HG03565 (cell line): Measurements from ENCODE around the gene ABCC10.
A peak's percentile ranks its signal among the peaks of the same experiment; 100 is the strongest.
"Not testable (repeated sequence)": the region's sequence is repeated elsewhere in the genome, so short reads cannot be mapped to it uniquely, and the experiment has no call there.

Experiments
- ATAC-seq: cut with Tn5 transposase; IDR thresholded peaks from one replicate; pipeline ENCODE4 v1.9.1; 2021; ENCODE audit warnings: mild to moderate bottlenecking, moderate library complexity; ENCODE audit not compliant: unreplicated experiment

The ABCC10 gene, protein sequence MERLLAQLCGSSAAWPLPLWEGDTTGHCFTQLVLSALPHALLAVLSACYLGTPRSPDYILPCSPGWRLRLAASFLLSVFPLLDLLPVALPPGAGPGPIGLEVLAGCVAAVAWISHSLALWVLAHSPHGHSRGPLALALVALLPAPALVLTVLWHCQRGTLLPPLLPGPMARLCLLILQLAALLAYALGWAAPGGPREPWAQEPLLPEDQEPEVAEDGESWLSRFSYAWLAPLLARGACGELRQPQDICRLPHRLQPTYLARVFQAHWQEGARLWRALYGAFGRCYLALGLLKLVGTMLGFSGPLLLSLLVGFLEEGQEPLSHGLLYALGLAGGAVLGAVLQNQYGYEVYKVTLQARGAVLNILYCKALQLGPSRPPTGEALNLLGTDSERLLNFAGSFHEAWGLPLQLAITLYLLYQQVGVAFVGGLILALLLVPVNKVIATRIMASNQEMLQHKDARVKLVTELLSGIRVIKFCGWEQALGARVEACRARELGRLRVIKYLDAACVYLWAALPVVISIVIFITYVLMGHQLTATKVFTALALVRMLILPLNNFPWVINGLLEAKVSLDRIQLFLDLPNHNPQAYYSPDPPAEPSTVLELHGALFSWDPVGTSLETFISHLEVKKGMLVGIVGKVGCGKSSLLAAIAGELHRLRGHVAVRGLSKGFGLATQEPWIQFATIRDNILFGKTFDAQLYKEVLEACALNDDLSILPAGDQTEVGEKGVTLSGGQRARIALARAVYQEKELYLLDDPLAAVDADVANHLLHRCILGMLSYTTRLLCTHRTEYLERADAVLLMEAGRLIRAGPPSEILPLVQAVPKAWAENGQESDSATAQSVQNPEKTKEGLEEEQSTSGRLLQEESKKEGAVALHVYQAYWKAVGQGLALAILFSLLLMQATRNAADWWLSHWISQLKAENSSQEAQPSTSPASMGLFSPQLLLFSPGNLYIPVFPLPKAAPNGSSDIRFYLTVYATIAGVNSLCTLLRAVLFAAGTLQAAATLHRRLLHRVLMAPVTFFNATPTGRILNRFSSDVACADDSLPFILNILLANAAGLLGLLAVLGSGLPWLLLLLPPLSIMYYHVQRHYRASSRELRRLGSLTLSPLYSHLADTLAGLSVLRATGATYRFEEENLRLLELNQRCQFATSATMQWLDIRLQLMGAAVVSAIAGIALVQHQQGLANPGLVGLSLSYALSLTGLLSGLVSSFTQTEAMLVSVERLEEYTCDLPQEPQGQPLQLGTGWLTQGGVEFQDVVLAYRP (N-terminal part only)

DNA sequence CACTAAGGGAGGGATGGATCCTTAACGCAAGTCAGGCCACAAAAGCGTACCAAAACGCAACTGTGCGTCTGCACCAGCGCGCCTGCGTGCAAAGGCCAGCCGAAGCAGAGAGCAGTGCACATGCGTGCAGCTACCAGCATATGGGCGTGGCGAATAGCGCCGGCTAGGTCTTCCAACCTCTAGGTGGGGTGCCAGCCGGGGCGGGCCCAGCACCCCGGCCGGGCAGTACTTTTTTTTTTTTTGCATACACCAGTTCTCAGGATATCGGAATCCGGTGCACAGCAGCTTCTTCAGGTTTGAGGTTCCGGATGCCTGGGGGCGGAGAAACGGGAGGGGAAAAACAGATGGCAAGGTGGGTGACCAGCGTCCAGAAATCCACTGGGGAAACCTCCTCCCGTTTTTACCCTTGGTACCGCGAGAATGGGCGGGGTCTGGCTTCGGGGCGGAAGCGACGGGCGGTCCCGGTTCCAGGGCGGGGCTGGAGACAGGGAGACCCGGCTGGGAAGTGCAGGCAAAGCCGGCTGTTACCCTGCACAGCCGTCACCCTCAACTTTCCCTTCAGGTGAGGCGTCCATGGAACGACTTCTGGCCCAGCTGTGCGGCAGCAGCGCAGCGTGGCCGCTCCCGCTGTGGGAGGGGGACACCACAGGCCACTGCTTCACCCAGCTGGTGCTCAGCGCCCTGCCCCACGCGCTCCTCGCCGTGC is at the start of gene ABCC10:
Gene ABCC10 (plus strand): TSS at position 136 of the 706 bp plus-strand sequence. CDS start 438 bp downstream, at position 574.
- ATAC-seq: peak; percentile 93

DNA sequence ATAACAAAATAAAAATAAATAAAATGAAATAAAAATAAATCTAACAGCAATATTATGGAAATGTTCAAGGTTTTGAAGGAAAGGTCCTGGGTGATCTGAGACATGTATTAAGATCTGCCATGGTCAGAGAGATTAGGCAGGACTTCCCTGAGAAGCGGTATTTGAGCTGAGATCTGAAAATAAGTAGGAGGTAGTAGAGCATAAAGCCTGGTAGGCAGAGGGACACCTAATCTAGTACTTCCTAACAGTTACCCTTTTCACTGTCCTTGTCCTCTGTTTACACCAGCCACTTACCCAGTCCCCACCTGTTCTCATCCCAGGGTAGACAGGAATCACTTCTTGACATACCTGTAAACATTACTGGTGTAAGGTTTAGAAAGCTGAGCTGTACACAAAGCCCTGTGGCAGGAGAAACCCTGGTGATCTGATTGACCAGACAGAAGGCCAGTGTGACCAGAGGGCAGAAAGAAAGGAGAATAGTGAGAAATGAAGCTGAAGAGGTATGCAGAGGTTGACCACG is 49.6 kb upstream of the ABCC10 start:
- no peak for ATAC-seq

DNA sequence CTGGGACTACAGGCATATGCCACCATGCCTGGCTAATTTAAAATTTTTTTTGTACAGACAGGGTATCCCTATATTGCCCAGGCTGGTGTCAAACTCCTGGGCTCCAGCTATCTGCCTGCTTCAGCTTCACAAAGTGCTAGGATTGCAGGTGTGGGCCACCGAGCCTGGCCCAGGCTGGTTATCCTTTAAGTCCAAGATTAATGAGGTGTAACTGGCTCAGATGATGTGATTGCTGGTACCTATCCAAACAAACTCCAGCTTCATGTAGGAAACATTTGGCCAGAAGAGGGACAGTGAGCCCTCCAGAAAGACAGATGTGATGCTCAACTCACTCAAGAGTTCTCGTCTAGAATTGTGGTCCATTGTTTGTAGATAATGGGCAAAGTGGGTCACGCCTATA is 48.7 kb upstream of the ABCC10 start:
- no peak for ATAC-seq

DNA sequence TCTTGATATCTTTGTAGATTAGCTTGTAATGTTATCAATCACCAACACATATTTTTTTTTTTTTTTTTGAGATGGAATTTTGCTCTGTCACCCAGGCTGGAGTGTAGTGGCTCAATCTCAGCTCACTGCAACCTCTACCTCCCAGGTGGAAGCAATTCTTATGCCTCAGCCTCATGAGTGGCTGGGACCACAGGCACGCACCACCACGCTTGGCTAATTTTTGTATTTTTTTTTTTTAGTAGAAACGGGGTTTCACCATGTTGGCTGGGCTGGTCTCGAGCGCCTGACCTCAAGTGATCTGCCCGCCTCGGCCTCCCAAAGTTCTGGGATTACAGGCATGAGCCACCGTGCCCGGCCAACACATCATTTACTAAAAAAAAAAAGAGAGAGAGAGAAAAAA is 46.5 kb upstream of the ABCC10 start:
- ATAC-seq: not testable (repeated sequence)

DNA sequence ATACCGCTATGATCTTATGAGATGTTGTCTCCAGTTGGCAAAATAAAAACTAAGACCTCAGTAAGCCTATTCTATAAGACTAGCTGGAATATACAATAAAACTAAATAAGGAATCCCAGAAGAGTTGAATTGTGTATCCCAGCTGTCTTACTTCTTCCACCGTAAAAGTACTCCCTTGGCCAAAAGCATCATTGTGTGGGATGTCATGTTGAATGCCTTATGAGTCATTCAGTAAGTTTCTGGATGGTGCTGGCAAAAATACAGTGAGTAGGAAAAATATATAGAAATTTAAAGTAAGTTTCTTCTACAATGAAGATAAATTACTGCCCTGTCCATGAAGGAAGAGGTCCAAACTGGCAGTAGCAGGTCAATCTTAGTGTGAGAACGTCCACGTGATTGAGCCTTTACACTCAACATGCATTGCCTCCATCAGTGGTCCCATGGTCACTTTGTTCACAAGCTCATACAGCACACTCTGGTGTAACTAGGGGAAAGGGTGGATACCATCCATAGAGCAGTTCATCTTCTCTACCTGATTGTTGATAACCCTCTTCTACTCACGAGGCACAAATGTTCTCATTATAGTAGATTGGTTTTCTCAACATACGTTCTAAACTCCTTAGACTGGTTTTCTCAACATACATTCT is 44.2 kb upstream of the ABCC10 start:
- ATAC-seq: no peak

DNA sequence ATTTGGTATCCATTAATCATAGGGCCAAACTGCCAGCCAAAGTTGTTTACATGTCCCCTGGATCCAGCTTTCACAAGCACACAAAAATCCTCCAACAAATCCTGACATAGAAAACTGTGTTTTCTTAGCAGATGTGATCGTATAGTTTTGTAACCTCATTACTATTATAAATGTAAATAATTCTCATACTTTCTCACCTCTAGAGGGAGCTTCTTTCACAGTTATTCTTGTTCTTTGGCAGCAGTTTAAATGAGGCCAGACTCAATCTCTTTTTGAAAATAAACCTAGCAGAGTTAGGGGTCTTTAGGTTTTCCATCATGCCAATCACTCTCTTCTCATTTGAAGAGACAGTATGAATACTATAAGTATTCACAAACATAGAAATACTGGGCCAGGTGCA is 40.8 kb upstream of the ABCC10 start:
- ATAC-seq: no peak

DNA sequence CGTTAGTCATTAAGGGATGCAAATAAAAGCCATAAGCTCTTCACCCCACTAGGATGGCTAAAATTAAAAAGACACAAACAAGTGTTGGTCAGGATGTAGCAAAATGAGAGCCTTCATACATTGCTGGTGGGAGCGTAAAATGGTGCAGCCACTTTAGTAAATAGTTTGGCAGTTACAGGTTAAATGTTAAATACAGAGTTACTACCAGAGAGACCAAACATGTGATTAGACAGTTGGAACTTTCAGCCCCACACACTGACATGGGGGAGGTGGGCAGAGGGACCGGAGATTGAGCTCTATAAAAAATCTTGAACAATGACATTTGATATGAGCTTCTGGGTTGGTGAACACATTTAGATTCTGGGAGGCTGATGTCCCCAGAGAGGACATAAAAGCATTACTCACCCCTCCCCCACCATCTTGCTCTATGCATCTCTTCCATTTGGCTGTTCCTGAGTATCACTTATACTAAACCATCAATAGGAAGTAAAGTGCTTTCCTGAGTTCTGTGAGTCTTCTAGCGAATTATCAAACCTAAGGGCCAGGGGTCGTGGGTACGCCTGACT is 37.5 kb upstream of the ABCC10 start:
- no peak for ATAC-seq

DNA sequence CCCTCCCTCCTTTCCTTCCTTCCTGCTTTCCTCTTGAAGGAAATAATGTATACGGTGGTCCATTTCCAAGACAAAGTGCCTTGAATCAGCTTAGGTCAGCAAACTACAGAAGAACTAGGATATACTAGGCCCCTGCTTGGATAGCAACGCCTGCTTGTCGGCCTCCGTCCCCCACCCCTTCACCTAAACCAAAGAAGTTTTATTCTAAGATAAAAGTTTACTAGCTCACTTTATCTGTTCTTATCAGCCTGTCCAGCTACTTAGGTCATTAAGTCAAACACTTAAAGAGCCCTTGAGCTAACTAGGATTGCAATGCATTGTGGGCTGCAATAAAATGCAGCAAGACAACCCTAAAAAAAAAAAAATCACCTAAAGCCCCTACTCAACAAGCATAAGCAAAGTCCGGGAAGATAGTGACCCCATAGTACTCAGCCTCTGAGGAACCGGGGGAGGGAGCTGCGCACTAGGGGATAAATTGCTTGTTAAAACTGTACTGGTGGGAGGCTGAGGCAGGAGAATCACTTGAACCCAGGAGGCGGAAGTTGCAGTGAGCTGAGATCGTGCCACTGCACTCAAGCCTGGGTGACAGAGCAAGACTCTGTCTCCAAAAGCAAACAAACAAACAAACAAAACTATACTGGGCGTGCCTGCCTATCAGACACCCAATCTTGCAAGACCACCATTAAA is 36.4 kb upstream of the ABCC10 start:
- ATAC-seq: not testable (repeated sequence)

DNA sequence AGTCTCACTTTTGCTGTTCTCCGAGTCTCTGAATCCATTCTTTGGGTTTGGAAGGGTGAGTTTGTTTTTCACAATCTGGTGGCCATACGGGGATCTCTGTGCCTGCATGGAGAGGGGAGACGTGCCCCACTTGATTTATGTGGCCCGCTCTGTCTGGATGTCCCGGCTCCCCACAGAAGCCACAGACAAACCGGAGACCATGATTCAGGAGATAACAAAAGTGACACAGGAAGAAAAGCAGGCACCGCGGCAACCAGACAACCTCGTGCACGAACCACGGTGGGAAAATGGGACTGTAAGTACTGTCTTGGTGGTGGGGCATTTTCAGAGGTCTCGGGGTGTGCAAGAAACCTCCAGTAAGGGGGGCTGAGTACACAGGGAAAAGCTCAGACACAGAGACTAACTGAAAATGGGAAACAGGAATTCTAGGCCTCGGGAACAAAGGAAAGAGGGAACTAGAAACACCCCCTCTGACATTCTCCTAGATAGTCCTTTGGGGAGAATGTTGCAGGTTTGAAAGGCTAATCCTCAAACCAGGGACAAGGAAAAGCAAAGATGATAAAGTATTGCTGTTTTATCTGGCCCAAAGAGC is 35.8 kb upstream of the ABCC10 start:
- ATAC-seq: no peak

DNA sequence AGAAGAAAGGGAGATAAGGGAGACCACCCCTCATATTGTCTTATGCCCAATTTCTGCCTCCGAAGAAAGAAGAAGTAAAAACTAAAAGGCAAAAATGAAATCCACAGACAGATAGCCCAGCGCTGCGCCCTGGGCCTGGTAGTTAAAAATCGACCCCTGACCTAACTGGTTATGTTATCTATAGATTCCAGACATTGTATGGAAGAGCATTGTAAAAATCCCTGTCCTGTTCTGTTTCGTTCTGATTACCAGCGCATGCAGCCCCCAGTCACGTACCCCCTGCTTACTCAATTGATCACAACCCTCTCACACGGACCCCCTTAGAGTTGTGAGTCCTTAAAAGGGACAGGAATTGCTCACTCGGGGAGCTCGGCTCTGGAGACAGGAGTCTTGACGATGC is 34.2 kb upstream of the ABCC10 start:
- ATAC-seq: not testable (repeated sequence)

DNA sequence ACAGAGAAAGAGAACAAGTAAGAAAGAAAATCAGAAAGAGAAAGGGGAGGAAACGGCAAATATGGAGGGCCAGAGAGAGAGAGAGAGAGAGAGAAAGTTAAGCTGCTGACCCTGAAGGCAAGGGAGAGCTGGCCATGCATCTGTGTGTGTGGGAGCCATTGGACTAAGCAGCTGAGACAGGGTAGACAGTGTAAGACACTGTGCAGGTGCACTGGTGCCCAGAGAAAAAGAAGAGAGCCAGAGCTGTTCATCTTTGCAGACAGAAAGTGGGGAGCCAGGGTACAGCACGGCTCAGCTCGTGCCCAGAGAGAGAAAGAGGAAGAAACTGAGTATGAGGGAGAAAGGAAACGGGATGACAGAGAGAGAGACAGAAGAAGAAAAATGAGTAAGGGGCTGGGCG is 33.7 kb upstream of the ABCC10 start:
- ATAC-seq: no peak

DNA sequence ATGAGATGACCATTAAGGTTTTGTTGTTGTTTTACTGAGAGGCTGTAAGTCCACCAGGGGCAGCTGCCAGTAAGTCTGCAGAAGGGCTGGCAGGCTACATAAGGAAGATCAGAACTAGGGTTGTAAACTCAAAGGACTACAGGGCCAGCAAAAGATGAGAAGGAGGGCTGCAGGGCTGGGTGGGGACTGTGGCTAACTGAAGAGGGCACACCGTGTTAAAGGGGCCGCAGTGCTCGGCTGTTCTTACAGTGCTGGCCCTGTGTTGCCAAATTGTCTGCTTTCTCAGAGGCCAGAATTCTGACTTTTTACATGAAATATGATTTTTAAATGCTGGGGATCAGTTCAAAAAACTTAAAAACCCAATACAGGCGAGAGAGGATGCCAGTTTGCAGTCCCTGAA is 32.4 kb upstream of the ABCC10 start:
- no peak for ATAC-seq

DNA sequence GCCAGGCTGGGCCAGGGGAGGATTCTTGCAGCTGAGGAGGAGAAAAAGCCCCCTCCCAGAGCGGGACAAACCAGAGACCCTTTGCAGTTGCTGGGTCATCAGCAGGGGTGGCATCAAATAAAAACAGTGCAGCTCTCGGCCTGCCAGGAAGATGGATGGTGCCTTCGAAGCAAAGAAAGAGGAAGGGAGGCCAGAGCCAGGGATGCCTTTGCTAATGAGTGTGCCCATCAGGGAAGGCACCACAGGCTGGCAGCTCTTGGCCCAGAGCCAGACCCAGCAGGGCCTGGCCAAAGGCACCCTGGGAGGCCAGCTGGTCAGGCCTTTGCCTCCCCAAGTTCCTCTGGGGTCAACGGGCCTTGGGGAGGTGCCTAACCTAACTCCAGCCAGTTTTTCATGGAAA is 31.6 kb upstream of the ABCC10 start:
- ATAC-seq: no peak

DNA sequence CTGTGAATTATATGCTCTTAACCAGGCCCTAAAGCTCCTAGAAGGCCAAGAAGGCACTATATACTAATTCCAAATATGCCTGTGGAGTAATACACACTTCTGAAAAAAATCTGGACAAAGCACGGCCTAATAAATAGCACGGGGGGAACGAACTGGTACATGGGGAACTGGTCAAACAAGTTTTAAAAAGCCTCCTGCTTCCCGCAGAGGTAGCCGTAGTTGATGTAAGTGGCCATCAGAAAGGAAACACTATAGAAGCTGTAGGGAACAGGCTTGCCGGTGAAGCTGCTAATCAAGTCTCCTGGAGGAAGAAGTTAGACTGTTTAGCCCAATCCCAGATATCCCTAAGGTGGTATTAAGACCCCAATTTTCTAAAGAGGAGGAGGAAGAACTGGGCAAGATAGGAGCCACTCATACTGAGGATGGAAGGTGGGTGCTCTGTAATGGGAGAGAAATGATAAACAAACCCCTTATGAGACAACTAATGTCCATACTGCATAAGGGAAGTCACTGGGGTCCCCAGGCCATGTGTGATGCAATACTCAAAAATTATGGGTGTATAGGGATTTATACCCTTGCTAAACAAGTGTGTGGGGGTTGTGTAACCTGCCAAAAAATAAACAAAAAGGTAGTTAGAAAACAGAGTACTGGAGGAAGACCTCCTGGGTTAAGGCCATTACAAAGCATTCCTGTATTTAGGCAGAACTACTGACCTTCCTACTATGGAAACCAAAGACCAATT is 30.8 kb upstream of the ABCC10 start:
- ATAC-seq: no peak

DNA sequence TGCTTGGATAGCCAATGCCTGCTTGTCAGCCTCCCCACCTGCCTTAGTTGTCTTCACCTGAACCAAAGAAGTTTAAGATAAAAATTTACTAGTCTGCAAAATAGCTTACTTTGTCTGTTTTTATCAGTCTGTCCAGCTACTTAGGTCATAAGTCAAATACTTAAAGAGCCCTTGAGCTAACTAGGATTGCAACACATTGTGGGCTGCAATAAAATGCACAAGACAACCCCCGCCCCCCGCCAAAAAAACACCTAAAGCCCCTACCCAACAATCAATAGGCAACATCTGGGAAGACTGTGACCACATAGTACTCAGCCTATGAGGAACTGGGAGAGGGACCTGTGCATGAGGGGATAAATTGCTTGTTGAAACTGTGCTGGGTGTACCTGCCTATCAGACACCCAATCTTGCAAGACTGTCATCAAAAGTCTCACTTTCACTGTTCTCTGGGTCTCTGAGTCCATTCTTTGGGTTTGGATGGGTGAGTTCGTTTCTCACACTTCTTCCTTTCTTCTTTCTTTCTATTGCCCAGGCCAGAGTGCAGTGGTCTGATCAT is 27.3 kb upstream of the ABCC10 start:
- no peak for ATAC-seq

DNA sequence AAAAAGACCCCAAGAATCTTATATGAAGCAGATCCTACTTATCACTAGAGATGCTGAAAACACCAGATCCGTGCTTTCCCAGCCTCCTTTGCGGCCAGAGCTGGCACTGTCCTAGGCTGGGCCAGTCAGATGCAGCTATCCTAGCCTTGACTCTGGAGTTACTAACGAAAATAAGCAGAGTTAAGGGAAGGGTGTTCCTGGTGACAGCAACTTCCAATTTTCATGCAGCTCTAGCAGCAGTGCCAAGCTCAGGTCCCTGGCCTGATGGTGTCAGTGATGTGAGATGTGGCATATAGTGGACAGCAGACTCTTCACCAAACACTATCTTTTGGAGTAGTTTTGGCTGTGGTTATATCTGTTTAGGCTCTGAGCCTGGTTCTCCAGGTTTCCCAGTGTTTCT is 25.6 kb upstream of the ABCC10 start:
- ATAC-seq: no peak

DNA sequence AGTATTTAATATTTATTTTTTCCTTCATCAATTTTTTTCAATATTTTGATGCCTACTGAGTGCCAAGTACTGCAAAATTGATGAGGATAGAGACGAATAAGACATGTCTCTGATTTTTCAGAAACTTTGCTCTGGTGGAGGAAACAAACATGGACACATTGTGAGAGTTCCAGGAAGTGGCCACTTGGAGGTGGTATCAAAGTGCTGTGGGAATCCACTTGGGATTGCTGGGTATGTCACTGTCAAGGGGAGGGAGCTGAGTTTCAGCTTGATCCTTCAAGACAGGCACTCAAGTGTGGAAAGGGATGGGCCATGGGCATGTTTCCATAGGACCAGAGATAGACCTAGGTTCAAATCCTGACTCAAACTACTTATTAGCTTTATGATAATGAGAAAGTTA is 24.5 kb upstream of the ABCC10 start:
- no peak for ATAC-seq

DNA sequence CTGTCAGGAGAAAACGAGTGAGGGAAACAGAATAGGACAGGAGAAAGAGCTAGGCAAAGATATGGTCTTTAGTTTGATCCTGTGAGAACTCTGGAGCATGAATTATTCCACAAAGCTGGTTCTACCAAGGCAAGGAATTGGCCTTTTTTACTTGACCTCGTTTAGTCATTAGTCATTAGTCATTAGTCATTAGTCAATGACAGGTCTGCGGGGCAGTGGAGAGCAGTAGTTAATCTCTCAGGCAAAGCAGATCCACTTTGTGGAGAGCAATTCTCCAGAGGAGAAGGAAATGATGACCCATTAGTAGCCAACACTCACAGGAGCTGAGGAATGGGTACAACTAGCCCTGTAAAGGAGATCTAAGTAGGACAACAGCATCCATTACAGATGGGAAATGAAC is 22.0 kb upstream of the ABCC10 start:
- ATAC-seq: no peak
